GM18498 (cell line): ENCODE results near the gene AKNA.
A peak's percentile ranks its signal among the peaks of the same experiment; 100 is the strongest.

Experiments used
- ATAC-seq: cut with Tn5 transposase; IDR thresholded peaks from one replicate; pipeline ENCODE4 v1.9.1; 2021; ENCODE audit warnings: mild to moderate bottlenecking, moderate library complexity; ENCODE audit not compliant: unreplicated experiment

The AKNA gene

DNA sequence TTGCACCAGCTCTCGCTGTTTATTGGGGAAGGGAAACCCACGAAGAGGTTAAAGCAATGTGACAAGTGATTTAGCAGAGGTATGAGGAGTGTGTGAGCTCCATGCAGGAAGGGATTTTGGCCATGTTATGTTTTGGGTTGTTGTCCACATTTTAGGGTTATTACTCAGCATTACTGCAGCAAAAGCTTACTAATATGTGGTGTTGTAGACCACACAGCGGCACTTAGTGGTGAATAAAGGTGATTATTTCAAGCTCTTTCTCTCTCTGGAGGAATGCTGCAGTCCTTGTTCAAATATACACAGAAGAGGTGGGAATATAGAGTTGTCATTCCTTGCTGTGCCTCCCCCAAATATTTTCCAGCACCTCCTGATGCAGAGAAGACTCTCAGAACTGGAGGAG, 29.7 kb upstream of the AKNA start:
- ATAC-seq: no peak

DNA sequence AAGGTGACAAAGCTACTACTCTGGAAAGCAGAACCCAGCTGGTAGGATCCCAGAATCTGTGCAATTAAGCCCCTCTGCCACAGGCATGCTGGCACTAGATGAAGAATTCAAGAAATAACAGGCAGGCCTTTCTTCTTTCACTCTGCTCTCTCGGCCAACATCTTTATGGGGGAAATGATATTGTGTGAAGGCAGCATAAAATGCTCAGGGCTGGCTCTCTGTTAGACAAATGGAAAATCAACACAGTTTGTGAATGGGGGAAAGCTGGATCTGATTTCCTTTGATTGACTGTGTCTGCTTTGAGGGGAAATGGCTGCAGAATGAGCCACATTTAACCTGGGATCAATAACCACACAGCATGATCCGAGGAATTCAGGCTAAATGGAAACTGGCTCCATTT, 29.1 kb upstream of the AKNA start:
- no peak for ATAC-seq

DNA sequence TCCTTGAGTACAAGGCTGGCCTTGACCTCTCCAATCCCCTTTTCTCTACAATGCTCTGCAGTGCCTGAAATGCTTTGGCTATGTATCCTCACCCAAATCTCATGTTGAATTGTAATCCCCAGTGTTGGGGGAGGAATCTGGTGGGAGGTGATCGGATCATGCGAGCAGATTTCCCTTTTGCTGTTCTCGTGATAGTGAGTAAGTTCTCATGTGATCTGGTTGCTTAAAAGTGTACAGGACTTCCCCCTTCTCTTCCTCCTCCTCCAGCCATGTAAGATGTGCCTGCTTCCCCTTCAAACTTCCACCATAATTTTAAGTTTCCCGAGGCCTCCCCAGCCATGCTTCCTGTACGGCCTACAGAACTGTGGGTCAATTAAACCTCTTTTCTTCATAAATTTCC, 28.5 kb upstream of the AKNA start:
- no peak for ATAC-seq

DNA sequence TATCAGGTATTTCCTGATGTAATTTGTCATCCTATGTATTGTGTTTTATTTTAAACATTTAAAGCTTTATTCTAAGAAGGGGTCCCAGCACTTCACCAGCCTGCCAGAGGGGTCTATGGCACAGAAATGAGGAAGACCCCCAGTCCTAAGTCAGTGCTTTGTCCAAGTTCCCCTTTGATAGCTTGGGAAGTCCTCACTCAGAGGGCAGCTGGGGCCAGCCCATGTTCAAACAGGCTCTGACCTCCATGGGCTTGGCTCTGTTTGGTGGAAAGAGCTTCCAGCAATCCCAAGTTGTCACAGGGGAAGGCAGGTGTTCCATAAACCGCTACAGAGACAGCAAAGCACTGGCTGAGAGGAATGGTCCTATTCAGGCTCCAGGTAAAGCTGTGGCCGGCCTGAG, 26.6 kb upstream of the AKNA start:
- ATAC-seq: no peak

DNA sequence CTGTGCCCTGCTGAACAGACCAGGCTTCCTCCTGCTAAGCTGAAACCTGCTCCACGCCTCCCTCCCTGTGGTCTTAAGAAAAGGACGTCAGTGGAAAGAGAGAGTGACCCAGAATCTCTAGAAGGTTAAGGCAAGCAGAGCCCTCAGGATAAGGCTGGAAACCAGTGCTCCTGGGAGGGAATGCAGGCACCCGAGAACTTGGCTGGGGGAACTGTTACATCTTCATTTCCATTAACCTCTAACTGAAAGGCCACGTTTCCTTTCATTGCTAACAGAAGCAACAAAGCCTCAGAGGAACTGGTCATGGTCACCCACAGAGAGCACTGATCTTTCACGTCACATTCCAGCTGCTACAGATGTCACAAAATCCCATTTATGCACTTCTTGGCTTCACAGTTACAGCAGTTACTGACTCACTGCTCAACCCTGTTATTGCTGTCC, 26.1 kb upstream of the AKNA start:
- no peak for ATAC-seq

DNA sequence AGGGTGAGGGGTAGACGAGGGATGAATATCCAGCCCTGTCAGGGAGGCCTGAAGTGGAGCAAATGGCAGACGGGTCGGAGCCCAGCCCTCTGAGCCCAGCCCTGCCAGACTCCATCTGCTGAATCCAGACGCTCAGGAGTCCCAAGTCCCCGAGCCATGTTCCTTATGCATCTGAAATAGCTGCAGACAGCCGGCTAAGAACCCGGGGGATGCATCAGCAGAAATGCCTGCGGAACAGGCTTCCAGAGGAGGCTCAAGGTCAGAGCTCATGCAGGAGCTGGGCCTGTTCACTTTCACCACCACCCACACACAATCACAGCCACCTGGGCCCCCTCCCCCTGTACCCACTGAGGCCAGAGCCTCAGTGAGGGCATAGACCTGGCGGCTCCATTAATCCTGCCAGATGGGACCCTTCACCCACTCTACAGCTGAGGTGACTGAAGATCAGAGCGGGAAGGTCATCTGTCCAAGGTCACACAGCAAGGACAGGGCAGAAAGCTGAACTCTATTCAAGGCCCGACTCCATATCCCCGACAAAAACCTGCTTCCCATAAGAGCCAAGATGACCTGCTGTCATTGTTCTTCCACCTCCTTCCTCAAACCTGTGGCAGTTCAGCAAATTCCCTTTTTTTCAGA, 24.4 kb upstream of the AKNA start:
- ATAC-seq: no peak

DNA sequence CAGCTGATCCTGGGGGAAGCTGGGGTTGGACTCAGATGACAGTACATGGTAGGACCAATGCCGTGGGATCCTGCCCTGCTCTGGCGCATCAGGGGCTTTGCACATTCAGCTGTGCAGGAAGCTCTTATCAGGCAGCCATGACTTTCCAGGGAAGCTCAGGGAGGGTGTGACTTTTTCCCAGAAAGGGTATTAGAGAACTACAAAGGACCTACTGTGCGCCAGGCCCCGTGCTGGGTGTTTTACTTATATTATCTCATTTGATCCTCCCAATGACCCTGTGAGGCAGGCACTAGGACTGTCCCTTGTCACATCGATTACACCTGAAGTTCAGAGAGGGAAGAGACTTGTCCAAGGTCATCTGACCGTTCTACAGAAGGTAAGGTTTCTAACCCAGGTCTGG, 23.7 kb upstream of the AKNA start:
- ATAC-seq: no peak

DNA sequence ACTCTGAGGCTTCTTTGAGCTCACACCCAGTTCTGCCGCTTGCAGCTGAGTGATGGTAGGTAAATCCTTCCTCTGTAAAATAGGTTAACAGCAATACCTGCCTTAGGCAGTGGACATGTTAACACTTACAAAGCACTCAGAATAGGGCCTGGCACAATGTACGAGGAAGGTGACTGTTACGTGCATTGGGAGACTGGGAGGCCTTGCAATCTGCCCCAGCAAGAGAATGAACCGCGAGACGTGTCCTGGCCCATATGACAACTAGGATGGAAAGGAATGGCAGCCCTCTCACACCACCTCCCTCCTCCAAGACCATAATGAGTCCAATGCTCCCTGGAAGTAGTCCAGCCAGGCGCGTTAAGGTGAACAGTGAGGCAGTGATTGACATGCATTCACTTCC, 23.1 kb upstream of the AKNA start:
- no peak for ATAC-seq

DNA sequence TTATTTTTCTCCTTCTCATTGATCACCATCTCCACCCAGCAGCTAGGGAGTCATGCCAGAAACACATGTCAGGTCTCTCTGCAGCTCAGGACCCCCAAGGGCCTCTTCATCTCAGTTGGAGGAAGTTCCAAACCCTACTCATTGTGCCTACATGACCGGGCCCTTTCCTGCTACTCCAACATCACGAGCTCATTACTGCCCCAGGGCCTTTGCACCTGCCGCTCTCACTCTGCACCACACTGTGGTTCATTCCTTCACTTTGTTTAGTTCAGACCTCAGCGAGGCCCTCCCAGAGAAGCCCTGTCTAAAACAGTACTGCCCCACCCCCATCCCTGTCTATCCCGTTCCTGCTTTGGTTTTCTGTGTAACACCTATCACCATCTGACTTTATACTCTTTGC, 22.1 kb upstream of the AKNA start:
- ATAC-seq: no peak

DNA sequence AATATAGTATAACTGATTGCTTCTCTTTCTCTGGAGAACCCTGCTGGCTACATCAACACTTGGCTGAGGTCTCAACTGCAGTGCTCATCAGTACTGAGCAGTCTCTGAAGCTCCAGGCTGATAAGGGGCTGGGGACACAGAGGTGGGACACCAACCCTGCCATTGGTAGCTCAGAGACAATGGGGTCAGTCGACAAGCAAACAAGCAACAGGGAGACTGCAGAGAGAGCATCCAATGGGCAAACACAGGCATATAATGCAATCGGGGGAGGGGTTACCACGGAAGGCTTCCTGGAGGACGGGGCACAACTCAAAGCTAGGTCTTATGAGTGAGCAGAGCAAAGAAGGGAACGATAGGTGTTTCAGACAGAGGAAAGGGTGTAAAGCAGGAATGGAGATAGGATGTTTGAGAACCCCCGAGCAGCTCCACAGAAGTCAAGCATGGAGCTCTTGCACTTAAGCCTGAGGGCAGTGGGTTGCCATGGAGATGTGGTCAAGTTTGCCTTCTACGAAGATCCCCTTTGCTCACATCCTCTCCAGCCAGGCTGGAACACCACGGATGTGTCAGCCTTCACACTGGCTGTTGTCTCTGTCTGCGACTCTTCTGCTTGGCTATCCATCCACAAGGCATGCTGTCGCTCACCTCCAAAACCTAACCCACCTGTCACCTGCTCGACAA, 21.5 kb upstream of the AKNA start:
- no peak for ATAC-seq

DNA sequence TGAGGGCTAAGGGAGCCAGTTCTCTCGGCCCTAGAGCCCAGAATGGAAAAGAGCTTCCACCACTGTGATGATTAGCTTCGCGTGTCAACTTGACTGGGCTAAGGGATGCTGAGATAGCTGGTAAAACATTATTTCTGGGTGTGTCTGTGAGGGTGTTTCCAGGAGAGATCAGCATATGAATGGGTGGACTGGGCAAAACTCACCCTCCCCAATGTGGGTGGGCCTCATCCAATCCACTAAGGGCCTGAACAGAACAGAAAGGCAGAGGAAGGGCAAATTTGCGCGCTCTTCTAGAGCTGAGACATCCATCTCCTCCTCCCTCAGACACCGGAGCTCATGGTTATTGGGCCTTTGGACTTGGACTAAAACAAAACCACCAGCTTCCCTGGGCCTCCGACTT, 20.9 kb upstream of the AKNA start:
- no peak for ATAC-seq

DNA sequence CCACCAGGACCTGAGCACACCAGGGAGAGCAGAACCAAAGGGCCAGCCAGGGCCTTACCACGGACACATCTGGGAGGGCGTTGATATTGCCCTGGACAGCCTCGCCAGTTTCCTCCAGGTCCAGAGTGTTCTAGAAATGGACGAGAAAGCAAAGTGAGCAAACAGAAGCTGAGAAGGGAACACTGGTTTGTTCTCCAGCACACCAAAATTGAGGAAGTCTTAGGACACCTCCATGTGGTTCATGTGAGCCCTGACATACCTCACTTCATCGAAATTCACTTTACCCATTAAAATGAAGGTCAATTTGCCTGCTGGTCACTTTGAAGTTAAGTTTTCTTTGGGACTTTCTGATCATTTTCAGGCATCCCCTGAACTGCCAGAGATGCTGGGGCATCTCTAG, 20.1 kb upstream of the AKNA start:
- ATAC-seq: no peak

DNA sequence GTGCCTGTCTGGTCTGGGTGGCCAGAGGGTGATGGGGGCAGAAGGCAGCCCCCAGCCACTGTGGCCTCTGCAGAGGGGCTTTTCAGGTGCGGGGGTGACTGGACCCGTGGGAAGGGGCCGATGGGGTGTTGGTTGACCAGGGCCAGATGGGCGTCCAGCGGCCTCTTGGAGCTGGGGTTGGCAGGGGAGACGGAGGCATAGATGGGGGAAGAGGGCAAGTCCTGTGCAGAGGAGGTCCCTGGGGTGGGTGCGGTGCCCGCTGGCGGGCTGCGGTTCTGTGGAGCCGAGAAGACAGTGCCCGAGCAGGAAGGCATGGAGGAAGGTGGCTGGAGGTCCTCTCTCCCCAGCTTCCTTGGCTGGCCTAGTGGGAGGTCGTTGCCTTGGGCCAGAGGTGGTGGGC, 18.7 kb upstream of the AKNA start:
- ATAC-seq: no peak

DNA sequence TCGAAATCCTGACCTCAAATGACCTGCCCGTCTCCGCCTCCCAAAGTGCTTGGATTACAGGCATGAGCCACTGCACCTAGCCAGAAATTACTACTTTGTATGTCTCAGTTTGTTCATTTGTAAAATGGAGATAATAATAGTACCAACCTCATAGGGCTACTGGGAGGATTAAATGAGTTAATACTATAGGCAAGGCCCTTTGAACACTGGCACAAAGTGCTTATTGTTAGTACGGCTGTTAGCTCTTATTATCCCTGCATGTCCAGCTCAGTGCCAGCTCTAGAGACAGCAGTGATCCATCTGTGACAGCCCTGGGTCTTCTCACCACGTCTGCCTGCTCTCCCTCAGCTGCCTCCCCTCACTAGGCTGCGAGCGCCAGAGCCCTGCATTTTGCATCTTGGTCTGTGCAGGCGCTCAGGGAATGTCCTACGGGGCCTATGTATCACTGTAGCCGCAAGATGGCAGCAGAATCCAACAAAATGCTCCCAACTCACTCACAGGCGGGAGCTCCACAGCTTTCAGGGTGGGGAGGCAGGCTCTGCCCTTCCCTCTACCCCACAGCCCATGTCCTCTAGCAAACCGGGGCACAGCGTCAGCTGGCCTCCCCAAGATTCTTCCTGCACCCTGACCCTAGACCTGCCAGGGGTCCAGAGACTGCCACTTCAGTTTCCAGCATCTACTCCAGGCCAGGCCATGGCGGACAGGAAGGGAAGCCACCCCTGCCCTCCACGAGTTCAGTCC, 17.7 kb upstream of the AKNA start:
- peak; percentile 92 for ATAC-seq

DNA sequence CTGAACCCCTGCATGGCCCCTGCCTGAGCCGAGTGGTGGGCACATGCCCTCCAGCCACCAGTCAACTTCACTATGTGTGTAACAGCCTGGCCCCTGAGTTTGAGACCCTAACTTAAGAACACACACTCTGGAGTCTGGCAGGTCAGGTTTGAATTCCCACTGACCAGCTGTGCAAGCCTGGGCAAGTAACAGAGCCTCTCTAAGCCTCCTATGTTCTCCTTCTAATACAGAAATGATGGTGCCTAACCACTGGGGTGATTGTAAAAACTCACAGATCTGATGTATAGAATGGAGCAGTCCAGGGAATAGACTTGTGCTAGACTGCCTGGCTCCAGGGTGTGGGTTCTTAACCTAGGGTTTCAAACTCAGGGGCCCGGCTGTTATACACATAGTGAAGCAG, 16.7 kb upstream of the AKNA start:
- ATAC-seq: no peak

DNA sequence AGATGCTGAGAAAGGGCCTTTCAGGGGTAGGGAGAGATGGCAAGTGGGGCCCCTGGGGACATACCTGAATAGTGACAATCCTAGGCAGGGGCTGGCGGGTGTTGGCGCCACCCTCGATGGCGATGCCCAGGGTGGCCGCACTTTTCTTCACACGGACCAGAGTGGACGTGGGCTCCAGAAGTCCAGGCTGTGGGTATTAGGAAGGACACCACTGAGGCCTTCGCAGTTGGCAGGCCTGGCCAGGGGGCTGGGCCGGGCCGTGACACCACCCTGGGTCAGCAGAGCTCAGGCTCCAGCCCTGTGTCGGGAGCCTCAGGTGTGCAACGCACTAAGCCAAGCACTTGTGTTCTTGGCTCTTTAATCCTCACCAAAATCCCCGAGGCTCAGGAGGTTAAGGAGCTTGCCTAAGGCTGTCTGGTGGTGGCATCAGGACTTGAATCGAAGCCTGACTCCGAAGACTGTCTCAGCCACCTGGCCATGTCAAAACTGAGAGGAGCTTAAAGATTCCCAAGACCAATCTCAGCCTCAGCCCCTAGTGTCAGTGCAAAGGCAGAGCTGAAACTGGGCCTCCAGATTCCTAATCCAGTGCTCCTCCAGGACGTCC, 15.5 kb upstream of the AKNA start:
- ATAC-seq: no peak

DNA sequence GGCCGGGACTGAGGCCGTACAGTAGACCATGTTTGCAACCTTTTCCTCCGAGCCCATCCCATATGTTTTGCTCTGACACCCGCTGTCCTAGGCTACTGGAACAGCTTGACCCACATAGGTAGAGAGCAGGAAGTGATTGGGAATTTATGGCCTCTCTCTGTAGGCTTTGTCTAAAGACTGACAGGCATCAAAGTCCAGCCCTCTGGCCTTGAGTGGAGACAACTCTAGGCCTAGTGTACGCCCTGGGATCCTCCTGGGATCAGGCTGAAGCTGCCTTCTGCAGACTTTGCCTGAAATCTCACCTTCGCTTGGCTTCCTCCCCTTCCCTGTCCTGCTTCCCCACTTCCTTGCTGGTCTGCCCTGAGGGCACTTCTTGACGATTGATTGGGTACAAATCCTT, 13.6 kb upstream of the AKNA start:
- no peak for ATAC-seq

DNA sequence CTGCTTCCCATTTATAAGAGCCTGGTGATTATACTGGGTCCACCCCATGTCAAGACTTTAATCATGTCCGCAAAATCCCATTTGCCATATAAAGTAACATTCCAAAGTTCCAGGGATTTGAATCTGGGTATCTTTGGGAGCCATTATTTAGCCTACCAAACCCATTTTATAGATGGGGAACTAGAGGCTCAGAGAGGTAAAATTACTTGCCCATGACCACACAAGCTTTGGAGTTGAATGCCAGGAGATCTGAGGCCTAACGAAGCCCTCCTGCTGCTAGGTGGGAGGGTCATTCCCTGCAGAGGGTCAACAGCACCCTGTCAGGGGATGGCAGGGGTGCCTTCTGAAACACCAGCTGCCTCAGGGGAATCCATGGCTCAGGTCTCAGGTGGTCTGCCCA, 13.0 kb upstream of the AKNA start:
- ATAC-seq: no peak

DNA sequence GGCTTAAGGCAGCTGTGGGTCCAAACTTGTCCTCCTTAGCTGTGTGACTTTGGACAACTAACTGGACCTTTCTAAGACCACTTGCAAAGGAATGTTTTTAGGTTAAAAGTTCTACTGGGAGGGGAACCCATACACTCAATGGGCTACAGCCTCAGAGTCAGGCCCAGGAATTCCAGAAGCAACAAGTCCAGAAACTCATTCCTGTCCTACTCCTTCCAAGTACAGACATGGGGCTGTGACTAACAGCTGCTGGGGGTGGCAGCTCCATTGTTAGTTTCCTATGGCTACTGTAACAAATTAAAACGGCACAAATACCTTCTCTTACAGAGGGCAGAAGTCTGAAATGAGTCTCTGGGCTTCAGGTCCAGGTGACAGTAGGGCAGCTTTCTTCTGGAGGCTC, 12.4 kb upstream of the AKNA start:
- ATAC-seq: no peak

DNA sequence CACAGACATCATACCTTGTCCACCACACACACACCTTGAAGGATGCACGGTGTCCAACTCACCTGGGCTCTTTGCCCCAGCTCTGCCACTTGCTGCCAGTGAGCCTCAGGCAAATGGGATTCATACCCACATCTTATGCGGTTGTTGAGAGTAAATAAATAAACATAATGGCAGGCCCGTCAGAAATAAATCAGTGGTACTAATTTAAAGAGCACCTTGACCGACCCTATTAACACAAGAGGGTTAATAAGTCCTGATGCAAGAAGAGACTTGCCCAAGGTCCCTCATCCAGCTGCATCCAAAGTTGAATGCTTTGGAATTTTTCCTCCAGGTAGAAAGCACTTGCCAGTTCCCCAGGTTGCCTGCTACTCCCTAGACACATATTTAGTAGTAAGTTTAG, 11.6 kb upstream of the AKNA start:
- no peak for ATAC-seq

DNA sequence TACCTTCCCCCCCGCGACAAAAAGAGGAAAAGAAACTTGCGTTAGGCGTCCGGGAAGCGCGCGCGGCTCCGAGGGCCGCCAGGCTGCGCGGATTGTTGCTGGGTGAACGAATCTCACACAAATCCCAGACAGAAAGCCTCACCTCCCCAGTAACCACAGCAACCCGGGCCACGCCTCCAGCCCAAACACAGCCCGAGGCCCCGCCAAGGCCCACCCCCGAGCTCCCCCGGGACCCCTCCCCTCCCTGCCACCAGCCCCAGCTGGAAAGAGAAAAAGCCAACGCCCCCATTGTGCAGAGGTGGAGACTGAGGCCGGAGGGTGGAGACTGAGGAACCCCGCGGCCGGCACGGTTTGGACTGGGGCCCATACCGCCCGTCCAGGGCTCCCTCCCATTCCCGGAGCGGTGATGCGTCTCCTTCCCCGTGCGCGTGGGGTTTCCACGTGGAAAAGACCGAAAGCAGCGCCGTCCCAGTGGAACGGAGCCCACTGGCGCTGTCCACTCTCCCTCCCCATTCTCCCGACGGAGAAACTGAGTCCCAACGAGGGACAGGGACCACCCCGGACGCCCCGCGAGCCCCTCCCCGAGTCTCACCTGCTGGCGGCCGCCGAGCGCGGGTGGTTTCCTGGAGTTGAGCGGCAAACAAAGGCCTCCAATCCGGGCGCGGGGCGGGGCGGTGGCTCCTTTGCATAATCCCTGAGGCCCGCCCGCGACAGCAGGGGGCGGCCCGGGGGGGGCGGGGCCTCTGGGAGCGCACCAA, 10.2 kb upstream of the AKNA start:
- ATAC-seq: peak; percentile 83
